GM12865 (cell line): ENCODE data around the gene RGS16.

ENCODE experiments used
- DNase-seq: peaks from one replicate; pipeline ENCODE4 v3.0.0; 2010; ENCODE audit warnings: low read depth
- H3K4me3 ChIP-seq: 2 replicates; pipeline ENCODE4 v1.5.1; 2011; ENCODE audit warnings: mild to moderate bottlenecking, low read depth, low read length, control low read depth
- CTCF ChIP-seq: IDR thresholded peaks from 2 replicates; pipeline ENCODE4 v1.5.1; 2011; ENCODE audit warnings: low read length, control low read depth, low read depth, inconsistent platforms; ENCODE audit not compliant: insufficient read depth; ENCODE audit errors: missing control alignments

RGS16 gene

GRCh38 chr1:182602935-182603645, 1.1 kb downstream of the RGS16 start:
- no peak for TF ChIP-seq CTCF
- H3K4me3 ChIP-seq, result peak overlapping the region; percentile 81
- no peak for DNase-seq

DNA sequence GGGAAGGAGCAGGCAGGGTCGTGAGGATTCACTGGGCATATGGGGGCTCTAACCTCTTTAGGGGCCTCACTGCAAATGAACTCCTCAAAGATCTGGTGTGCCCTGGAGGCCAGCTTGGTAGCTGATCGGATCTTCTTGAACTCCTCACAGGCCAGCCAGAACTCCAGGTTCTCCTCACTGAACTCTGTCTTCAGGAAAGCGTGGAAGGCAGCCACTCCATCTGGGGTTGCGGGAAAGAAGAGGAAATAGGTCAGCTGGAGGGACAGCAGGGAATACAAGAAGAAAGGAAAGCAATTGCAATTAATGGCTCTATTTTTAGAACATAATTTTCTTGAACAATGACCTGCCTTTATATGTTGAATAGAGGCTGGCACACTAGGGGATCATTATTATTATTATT, 2.3 kb downstream of the RGS16 start:
- no peak for TF ChIP-seq CTCF
- peak overlapping the region; percentile 81 for H3K4me3 ChIP-seq
- no peak for DNase-seq

DNA sequence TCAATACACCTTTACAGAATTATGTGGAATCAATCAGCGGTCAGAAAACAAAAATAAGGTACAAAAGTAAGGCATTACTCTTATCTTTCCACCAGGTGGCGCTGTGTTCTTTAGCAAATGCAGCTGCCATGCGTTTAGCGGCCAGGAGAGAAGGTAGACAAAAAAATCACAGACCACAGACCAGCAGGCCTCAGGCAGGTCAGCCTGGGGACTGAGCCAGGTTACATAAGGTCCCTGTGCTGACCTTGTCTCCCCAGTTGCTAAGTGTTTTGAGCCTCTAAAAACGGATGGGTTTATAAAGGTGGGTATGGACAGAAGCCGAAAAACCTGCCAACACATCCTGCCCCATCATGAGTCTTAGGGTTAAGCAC, 2.8 kb downstream of the RGS16 start:
- DNase-seq, result peak; percentile 93
- H3K4me3 ChIP-seq, result peak overlapping the region; percentile 81
- peak; percentile 71 for TF ChIP-seq CTCF

- H3K4me3 ChIP-seq, result peak overlapping the region; percentile 81
- TF ChIP-seq CTCF, result no peak
- DNase-seq, result no peak
These were observed 3.3 kb downstream of the RGS16 start for GRCh38 chr1:182600745-182601415.

DNA sequence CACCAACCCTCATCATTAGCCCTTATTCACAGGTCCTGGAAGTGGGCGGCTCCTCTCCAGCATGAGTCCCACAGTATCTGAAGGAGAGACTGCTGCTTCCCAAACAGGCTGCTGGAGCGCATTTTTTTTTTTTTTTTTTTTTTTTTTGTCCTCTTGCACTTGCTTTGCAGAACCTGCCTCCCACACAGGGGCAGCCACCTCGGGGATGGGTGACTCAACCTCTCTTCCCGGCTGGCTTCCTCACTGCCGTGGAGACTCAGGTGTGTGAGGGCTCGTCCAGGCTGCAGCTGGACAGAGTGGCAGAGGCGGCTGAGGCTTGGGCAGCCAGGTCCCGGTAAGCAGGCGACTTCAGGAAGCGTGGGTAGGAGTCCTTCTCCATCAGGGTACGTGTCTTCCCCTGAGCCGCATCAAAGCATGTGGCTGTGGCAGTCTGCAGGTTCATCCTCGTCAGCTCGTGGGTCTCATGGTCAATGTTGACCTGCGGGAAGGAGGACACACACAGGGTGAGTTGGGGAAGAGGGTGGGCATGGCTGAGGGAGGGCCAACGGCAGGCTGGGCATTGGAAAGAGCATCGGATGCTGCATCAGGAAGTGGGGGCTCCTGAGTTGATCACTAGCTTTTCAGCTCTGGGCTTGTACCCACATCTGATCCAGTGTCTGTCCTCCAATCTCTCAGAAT, 4.0 kb downstream of the RGS16 start:
- DNase-seq, result no peak
- H3K4me3 ChIP-seq, result no peak overlapping the region
- no peak for TF ChIP-seq CTCF

GRCh38 chr1:182599339-182599738, 4.8 kb downstream of the RGS16 start:
- DNase-seq, result peak; percentile 43
- peak; percentile 51 for TF ChIP-seq CTCF
- no peak overlapping the region for H3K4me3 ChIP-seq
